SK-N-SH (cell line): Measurements from ENCODE around the gene ROBO3. TPM values are rescaled to one million over a fixed set of nuclear protein-coding genes. Genes with fewer than 3 reads are reported as not detected.

Experiments
- CTCF ChIA-PET: fragments of 300-600, 350-600 bp; formaldehyde crosslinking; extraction: SDS; loops from one replicate; lab custom pipeline; 2021; lab: Yijun Ruan, JAX
- POLR2A ChIA-PET: fragments of 350-600 bp; sonication (Branson Sonifier 250); formaldehyde crosslinking; extraction: SDS; loops from one replicate; lab custom pipeline; 2020; ENCODE audit warnings: antibody characterized with exemption, inconsistent platforms; lab: Yijun Ruan, JAX
- DNase-seq: peaks from one replicate; pipeline ENCODE4 v3.0.0; 2012
- H2AFZ ChIP-seq: fragments of 200-600 bp; sonication (generic); 2 replicates; pipeline ENCODE4 v1.8.1; 2016; ENCODE audit warnings: antibody characterized with exemption, mild to moderate bottlenecking, low read depth
- H3F3A ChIP-seq: fragments of 200-600 bp; sonication (generic); replicated peaks from 2 replicates; pipeline ENCODE3; 2016; ENCODE audit warnings: antibody characterized with exemption, mild to moderate bottlenecking; ENCODE audit not compliant: insufficient read depth
- H3K27ac ChIP-seq, 2 experiments: fragments of 200-500 bp in 1 of 2; fragments of 200-600 bp in 1 of 2; sonication (Bioruptor generic) in 1 of 2; sonication (generic), shearing (Covaris generic) in 1 of 2; 2 replicates each; pipeline versions ENCODE4 v1.5.1 to v1.6.1; 2014 to 2016; ENCODE audit warnings: low read depth in 2 of 2, inconsistent platforms in 1 of 2, low read length in 1 of 2, mild to moderate bottlenecking in 1 of 2, mixed read lengths in 1 of 2
- H3K27me3 ChIP-seq: fragments of 200-600 bp; sonication (generic), shearing (Covaris generic); 2 replicates; pipeline ENCODE4 v1.6.1; 2016; ENCODE audit warnings: mixed run types; ENCODE audit not compliant: insufficient read depth
- H3K36me3 ChIP-seq, 2 experiments: fragments of 200-500 bp in 1 of 2; fragments of 200-600 bp in 1 of 2; sonication (Bioruptor generic) in 1 of 2; sonication (generic) in 1 of 2; replicated peaks in 1 of 2; 2 replicates each; pipeline versions ENCODE3 to v1.5.1; 2014 to 2016; ENCODE audit warnings: low read length in 1 of 2, mild to moderate bottlenecking in 1 of 2; ENCODE audit not compliant: insufficient read depth in 2 of 2, control insufficient read depth in 1 of 2
- H3K4me1 ChIP-seq, 2 experiments: fragments of 200-500 bp in 1 of 2; fragments of 200-600 bp in 1 of 2; sonication (Bioruptor generic) in 1 of 2; sonication (generic), shearing (Covaris generic) in 1 of 2; 2 replicates each; pipeline versions ENCODE4 v1.5.1 to v1.6.1; 2014 to 2016; ENCODE audit warnings: low read depth in 1 of 2, low read length in 1 of 2, mixed run types in 1 of 2; ENCODE audit not compliant: insufficient read depth in 2 of 2, control insufficient read depth in 1 of 2
- H3K4me2 ChIP-seq: fragments of 200-600 bp; sonication (generic), shearing (Covaris generic); 2 replicates; pipeline ENCODE4 v1.6.1; 2017; ENCODE audit warnings: mixed run types
- H3K4me3 ChIP-seq, 2 experiments: fragments of 200-500 bp in 1 of 2; fragments of 200-600 bp in 1 of 2; sonication (Bioruptor generic) in 1 of 2; sonication (generic), shearing (Covaris generic) in 1 of 2; 2 replicates each; pipeline versions ENCODE4 v1.5.1 to v1.8.1; 2014 to 2016; ENCODE audit warnings: low read depth in 2 of 2, inconsistent platforms in 1 of 2, low read length in 1 of 2, mild to moderate bottlenecking in 1 of 2, mixed read lengths in 1 of 2, moderate library complexity in 1 of 2
- H3K79me2 ChIP-seq: fragments of 200-600 bp; sonication (generic); 2 replicates; pipeline ENCODE4 v1.8.1; 2017; ENCODE audit warnings: mild to moderate bottlenecking; ENCODE audit not compliant: insufficient read depth
- H3K9ac ChIP-seq: fragments of 200-600 bp; sonication (generic); 2 replicates; pipeline ENCODE4 v1.6.1; 2017; ENCODE audit warnings: mixed run types
- H3K9me2 ChIP-seq: fragments of 200-600 bp; sonication (generic); 2 replicates; pipeline ENCODE4 v1.6.1; 2017; ENCODE audit warnings: mixed run types
- H3K9me3 ChIP-seq: fragments of 200-600 bp; sonication (generic); 2 replicates; pipeline ENCODE4 v1.6.1; 2017; ENCODE audit warnings: mixed run types, mild to moderate bottlenecking, moderate library complexity
- H4K20me1 ChIP-seq: fragments of 200-600 bp; sonication (generic); 2 replicates; pipeline ENCODE4 v1.6.1; 2017; ENCODE audit warnings: mild to moderate bottlenecking, mixed run types; ENCODE audit not compliant: insufficient read depth
- CHD2 ChIP-seq: fragments of 150-350 bp; IDR thresholded peaks from 2 replicates; pipeline ENCODE4 v1.6.1; 2018; ENCODE audit warnings: low read length; ENCODE audit not compliant: partially characterized antibody
- ELF1 ChIP-seq: IDR thresholded peaks from 2 replicates; pipeline ENCODE4 v1.4.0; 2012
- EP300 ChIP-seq, 2 experiments: IDR thresholded peaks; 2 replicates each; pipeline versions ENCODE4 v1.4.0 to v1.6.1; 2012; ENCODE audit warnings: borderline replicate concordance in 1 of 2, low read depth in 1 of 2, low read length in 1 of 2
- EZH2phosphoT487 ChIP-seq: fragments of 200-600 bp; sonication (generic); IDR thresholded peaks from 2 replicates; pipeline ENCODE4 v1.6.1; 2017; ENCODE audit warnings: low read depth, mixed run types, mild to moderate bottlenecking, antibody characterized with exemption, moderate library complexity, borderline replicate concordance
- FOSL2 ChIP-seq: IDR thresholded peaks from 2 replicates; pipeline ENCODE4 v1.4.0; 2012; ENCODE audit warnings: low read depth, mild to moderate bottlenecking, moderate library complexity, borderline replicate concordance
- FOXM1 ChIP-seq: IDR thresholded peaks from 2 replicates; pipeline ENCODE4 v1.4.0; 2012; ENCODE audit warnings: low read depth, mild to moderate bottlenecking
- GABPA ChIP-seq: IDR thresholded peaks from 2 replicates; pipeline ENCODE4 v1.4.0; 2012; ENCODE audit warnings: low read depth, mild to moderate bottlenecking
- MXI1 ChIP-seq: IDR thresholded peaks from 2 replicates; pipeline ENCODE4 v1.6.1; 2012; ENCODE audit warnings: mild to moderate bottlenecking, low read depth, low read length, improper control_type of control experiment
- NFIC ChIP-seq: IDR thresholded peaks from 2 replicates; pipeline ENCODE4 v1.4.0; 2012; ENCODE audit warnings: borderline replicate concordance
- NRF1 ChIP-seq: IDR thresholded peaks from 2 replicates; pipeline ENCODE4 v1.6.1; 2012; ENCODE audit warnings: low read depth, mild to moderate bottlenecking, low read length
- POLR2AphosphoS5 ChIP-seq: IDR thresholded peaks from 2 replicates; pipeline ENCODE4 v1.6.1; 2012; ENCODE audit warnings: low read depth, low read length
- RAD21 ChIP-seq: IDR thresholded peaks from 2 replicates; pipeline ENCODE4 v1.6.1; 2012; ENCODE audit warnings: mild to moderate bottlenecking, low read length
- SMC3 ChIP-seq: IDR thresholded peaks from 2 replicates; pipeline ENCODE4 v1.6.1; 2012; ENCODE audit warnings: low read depth, low read length, improper control_type of control experiment
- TAF1 ChIP-seq: IDR thresholded peaks from 2 replicates; pipeline ENCODE4 v1.6.1; 2012; ENCODE audit warnings: low read depth, mild to moderate bottlenecking, low read length, moderate library complexity, borderline replicate concordance
- TEAD4 ChIP-seq: IDR thresholded peaks from 2 replicates; pipeline ENCODE4 v1.4.0; 2012; ENCODE audit warnings: mild to moderate bottlenecking, borderline replicate concordance; ENCODE audit not compliant: insufficient read depth
- WGBS: methylation state at CpG from one replicate; pipeline ENCODE4 v1.1.6; 2017; ENCODE audit warnings: low lambda C conversion rate; 5-methylcytosine and 5-hydroxymethylcytosine counted together
- polyA plus RNA-seq, 3 experiments: library from polyadenylated mRNA; depleted of rRNA; stranded (reverse); fragments of >200 nt; gene quantifications; 2 replicates each; pipeline ENCODE4 v1.2.3, GENCODE V29; 2012
- TF ChIP-seq, protein P1 (sequence below): IDR thresholded peaks from 2 replicates; pipeline ENCODE4 v1.6.1; 2012; ENCODE audit warnings: mild to moderate bottlenecking, low read depth, low read length, moderate library complexity
- TF ChIP-seq, protein P2 (sequence below): fragments of 150-350 bp; IDR thresholded peaks from 2 replicates; pipeline ENCODE4 v1.6.1; 2016; ENCODE audit warnings: mild to moderate bottlenecking, low read depth, low read length
- TF ChIP-seq, protein P3 (sequence below): IDR thresholded peaks from 2 replicates; pipeline ENCODE4 v1.4.0; 2012; ENCODE audit warnings: low read depth

The ROBO3 gene
- polyA plus RNA-seq, 1 of the 3 experiments (the other 2 are of a cell fraction) = 59.8 TPM

DNA sequence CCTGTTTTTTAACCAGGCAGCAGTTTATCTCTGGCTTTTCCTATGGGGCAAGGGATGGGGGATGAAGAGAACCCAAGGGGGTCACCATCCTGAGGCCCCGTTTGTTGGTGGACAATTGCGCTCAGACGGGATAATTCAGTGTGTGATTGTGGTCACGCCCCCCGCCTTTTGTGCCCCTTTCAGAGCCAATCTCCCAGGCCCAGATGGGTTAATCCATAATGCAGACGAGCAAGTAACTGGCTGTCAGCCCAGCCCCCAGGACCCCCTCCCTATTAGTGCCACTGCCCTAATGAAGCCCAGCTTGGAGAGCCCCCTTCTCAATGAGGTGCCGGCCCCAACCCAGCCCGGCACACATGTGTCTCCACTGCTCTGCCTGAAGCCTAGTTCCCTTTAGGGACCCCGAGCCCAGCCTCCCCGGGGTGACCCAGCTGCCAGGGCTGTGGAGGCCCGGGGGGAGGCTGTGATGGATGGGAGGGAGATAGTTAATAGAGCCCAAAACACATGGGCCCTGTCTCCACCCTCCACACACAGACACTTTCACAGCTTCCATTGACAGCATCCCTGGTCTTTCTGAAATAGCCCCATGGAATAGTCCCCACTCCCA lies 19.1 kb upstream of the ROBO3 start (continued):
- TF ChIP-seq, protein P1, sequence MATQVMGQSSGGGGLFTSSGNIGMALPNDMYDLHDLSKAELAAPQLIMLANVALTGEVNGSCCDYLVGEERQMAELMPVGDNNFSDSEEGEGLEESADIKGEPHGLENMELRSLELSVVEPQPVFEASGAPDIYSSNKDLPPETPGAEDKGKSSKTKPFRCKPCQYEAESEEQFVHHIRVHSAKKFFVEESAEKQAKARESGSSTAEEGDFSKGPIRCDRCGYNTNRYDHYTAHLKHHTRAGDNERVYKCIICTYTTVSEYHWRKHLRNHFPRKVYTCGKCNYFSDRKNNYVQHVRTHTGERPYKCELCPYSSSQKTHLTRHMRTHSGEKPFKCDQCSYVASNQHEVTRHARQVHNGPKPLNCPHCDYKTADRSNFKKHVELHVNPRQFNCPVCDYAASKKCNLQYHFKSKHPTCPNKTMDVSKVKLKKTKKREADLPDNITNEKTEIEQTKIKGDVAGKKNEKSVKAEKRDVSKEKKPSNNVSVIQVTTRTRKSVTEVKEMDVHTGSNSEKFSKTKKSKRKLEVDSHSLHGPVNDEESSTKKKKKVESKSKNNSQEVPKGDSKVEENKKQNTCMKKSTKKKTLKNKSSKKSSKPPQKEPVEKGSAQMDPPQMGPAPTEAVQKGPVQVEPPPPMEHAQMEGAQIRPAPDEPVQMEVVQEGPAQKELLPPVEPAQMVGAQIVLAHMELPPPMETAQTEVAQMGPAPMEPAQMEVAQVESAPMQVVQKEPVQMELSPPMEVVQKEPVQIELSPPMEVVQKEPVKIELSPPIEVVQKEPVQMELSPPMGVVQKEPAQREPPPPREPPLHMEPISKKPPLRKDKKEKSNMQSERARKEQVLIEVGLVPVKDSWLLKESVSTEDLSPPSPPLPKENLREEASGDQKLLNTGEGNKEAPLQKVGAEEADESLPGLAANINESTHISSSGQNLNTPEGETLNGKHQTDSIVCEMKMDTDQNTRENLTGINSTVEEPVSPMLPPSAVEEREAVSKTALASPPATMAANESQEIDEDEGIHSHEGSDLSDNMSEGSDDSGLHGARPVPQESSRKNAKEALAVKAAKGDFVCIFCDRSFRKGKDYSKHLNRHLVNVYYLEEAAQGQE = no peak
- no peak for TF ChIP-seq FOSL2
- no peak for TF ChIP-seq FOXM1
- no peak for TF ChIP-seq TEAD4
- TF ChIP-seq GABPA = no peak
- TF ChIP-seq, protein P2, sequence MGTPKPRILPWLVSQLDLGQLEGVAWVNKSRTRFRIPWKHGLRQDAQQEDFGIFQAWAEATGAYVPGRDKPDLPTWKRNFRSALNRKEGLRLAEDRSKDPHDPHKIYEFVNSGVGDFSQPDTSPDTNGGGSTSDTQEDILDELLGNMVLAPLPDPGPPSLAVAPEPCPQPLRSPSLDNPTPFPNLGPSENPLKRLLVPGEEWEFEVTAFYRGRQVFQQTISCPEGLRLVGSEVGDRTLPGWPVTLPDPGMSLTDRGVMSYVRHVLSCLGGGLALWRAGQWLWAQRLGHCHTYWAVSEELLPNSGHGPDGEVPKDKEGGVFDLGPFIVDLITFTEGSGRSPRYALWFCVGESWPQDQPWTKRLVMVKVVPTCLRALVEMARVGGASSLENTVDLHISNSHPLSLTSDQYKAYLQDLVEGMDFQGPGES = no peak
- no peak for TF ChIP-seq TAF1

DNA sequence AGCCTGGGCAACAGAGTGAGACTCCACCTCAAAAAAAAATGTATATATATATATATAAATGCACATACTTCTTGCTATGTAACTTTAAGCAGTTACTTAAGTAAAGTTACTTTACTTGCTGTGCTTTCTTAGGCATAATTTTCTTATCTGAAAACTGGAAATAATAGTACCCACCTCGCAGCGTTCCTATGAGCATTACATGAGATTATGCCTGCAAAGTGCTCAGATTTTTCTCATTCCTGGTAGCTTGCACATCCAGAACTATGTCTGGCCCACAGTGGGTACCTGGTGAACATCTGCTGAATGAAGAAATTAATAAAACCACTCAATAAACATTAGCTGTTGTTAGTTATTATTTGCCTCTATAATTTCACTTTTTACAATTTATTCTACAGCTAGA lies 6.1 kb upstream of the ROBO3 start:
- TF ChIP-seq ELF1 (no peak), CHD2 (no peak), EP300 (IDR thresholded peaks at IDR 0.05; ENCODE audit: borderline replicate concordance in 1 of 2, low read depth in 1 of 2, low read length in 1 of 2) (no peak), POLR2AphosphoS5 (no peak), EZH2phosphoT487 (no peak), SMC3 (no peak), RAD21 (no peak), FOSL2 (no peak), TAF1 (no peak), NRF1 (no peak), NFIC (no peak), MXI1 (no peak), GABPA (no peak)
- TF ChIP-seq, protein P3, sequence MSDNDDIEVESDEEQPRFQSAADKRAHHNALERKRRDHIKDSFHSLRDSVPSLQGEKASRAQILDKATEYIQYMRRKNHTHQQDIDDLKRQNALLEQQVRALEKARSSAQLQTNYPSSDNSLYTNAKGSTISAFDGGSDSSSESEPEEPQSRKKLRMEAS = no peak
- no peaks in the 10 kb centered on the region for H3K9me2 ChIP-seq
- H3F3A ChIP-seq = no peaks in the 10 kb centered on the region
- ChIA-PET POLR2A (no interaction called here), CTCF (interaction anchor here (0.8 to 7.6 kb wide), 5 partner anchors 7 to 215 kb away, joined by 3 to 46 read pairs (median 6); partner anchors contain the start of gene ROBO3)
- H3K36me3 ChIP-seq = no peaks in the 10 kb centered on the region
- H3K27ac ChIP-seq = no peak overlapping the region
- H3K4me2 ChIP-seq = no peak overlapping the region
- peaks cover 36% of the 10 kb centered on the region for H3K27me3 ChIP-seq
- DNase-seq = no peak
- no peaks in the 10 kb centered on the region for H3K9me3 ChIP-seq
- peaks cover 0 to 8% of the 10 kb centered on the region in 2 experiments; a peak in 1 of 4 replicates for H3K4me1 ChIP-seq
- H2AFZ ChIP-seq = no peak overlapping the region
- no peak overlapping the region for H3K9ac ChIP-seq
- WGBS = 42% methylated on average over 2 of the region's 2 CpGs
- H3K4me3 ChIP-seq = no peak overlapping the region
- no peaks in the 10 kb centered on the region for H4K20me1 ChIP-seq
- H3K79me2 ChIP-seq = no peaks in the 10 kb centered on the region
